GM12878 (cell line): Measurements from ENCODE around the gene HOXA2. TPM values are rescaled to one million over a fixed set of nuclear protein-coding genes. Genes with fewer than 3 reads are reported as not detected.

Experiments
- ATAC-seq: fragments of 200-7000 bp; cut with Tn5 transposase; 3 replicates; pipeline ENCODE4 v1.9.1; 2020; ENCODE audit warnings: mild to moderate bottlenecking, moderate library complexity
- BruUV-seq: library from RNA; stranded (reverse); fragments of 400-500 nt; replicated peaks from 2 replicates; lab custom pipeline; 2021; lab: Mats Ljungman, UMichigan
- CTCF ChIA-PET: fragments of 300-600 bp; sonication (Branson Sonifier 250); formaldehyde crosslinking; extraction: SDS; loops from one replicate; lab custom pipeline; 2021; ENCODE audit warnings: inconsistent platforms; lab: Yijun Ruan, JAX
- POLR2A ChIA-PET: fragments of 350-600 bp; formaldehyde crosslinking; extraction: SDS; loops from one replicate; lab custom pipeline; 2021; ENCODE audit warnings: inconsistent platforms; lab: Charles Lee
- RAD21 ChIA-PET: fragments of 300-600 bp; sonication (Branson Sonifier 250); formaldehyde crosslinking; loops from one replicate; lab custom pipeline; 2023; ENCODE audit warnings: antibody characterized with exemption; ENCODE audit not compliant: unreplicated experiment; lab: Charles Lee
- SMC1A ChIA-PET: fragments of 300-600 bp; sonication (Branson Sonifier 250); formaldehyde crosslinking; loops from one replicate; lab custom pipeline; 2023; ENCODE audit not compliant: unreplicated experiment, uncharacterized antibody; lab: Charles Lee
- DNase-seq: peaks from one replicate; pipeline ENCODE4 v3.0.0-alpha.2; 2011; ENCODE audit warnings: low read depth, low spot score
- FAIRE-seq: peaks from 3 replicates; lab custom pipeline; 2011; peaks lifted over from hg19 to GRCh38; lab: Jason Lieb, UNC
- H2AFZ ChIP-seq: 2 replicates; pipeline ENCODE4 v1.6.0; 2011; ENCODE audit warnings: low read depth, low read length, control low read depth; ENCODE audit not compliant: control insufficient read depth
- H3K27ac ChIP-seq: 2 replicates; pipeline ENCODE4 v1.5.1; 2011; ENCODE audit warnings: control low read depth; ENCODE audit not compliant: control insufficient read depth, insufficient read depth
- H3K27me3 ChIP-seq, 2 experiments: replicated peaks in 1 of 2; 2 replicates each; pipeline versions ENCODE4 v1.6.0 to v1.6.1; 2011; ENCODE audit warnings: low read length in 1 of 2; ENCODE audit not compliant: control insufficient read depth in 2 of 2, insufficient read depth in 2 of 2
- H3K36me3 ChIP-seq, 2 experiments: 2 replicates each; pipeline ENCODE4 v1.5.1; 2011; ENCODE audit warnings: low read length in 1 of 2; ENCODE audit not compliant: control insufficient read depth in 2 of 2, insufficient read depth in 2 of 2
- H3K4me1 ChIP-seq: 2 replicates; pipeline ENCODE4 v1.6.1; 2011; ENCODE audit warnings: mild to moderate bottlenecking, low read length, moderate library complexity, mixed read lengths; ENCODE audit not compliant: control insufficient read depth, insufficient read depth
- H3K4me2 ChIP-seq: 2 replicates; pipeline ENCODE4 v1.6.0; 2011; ENCODE audit warnings: control low read depth; ENCODE audit not compliant: control insufficient read depth, insufficient read depth
- H3K4me3 ChIP-seq: fragments of 200-600 bp; sonication (generic); 2 replicates; pipeline ENCODE4 v1.5.1; 2016
- H3K79me2 ChIP-seq: 2 replicates; pipeline ENCODE4 v1.6.0; 2011; ENCODE audit warnings: low read length; ENCODE audit not compliant: control insufficient read depth, insufficient read depth
- H3K9ac ChIP-seq: 2 replicates; pipeline ENCODE4 v1.8.0; 2011; ENCODE audit warnings: low read length, control low read depth, mixed read lengths; ENCODE audit not compliant: control insufficient read depth, insufficient read depth
- H3K9me3 ChIP-seq: replicated peaks from 3 replicates; pipeline ENCODE4 v1.5.1; 2011; ENCODE audit warnings: mild to moderate bottlenecking, low read length; ENCODE audit not compliant: control insufficient read depth, insufficient read depth
- H4K20me1 ChIP-seq: 2 replicates; pipeline ENCODE4 v1.6.0; 2011; ENCODE audit not compliant: control insufficient read depth, insufficient read depth
- BMI1 ChIP-seq: fragments of 450-650 bp; IDR thresholded peaks from 2 replicates; pipeline ENCODE4 v1.6.1; 2016; ENCODE audit warnings: mild to moderate bottlenecking, moderate library complexity, borderline replicate concordance
- MEF2A ChIP-seq: IDR thresholded peaks from 2 replicates; pipeline ENCODE4 v1.6.1; 2011; ENCODE audit warnings: low read depth, mild to moderate bottlenecking, low read length, moderate library complexity; ENCODE audit not compliant: insufficient read depth
- POLR2A ChIP-seq: IDR thresholded peaks from 2 replicates; pipeline ENCODE4 v1.6.1; 2011; ENCODE audit warnings: low read depth, mild to moderate bottlenecking, low read length
- SPI1 ChIP-seq: IDR thresholded peaks from 2 replicates; pipeline ENCODE4 v1.6.1; 2011; ENCODE audit warnings: low read depth, mild to moderate bottlenecking, low read length, moderate library complexity, borderline replicate concordance; ENCODE audit not compliant: insufficient read depth
- STAT1 ChIP-seq: fragments of 450-650 bp; conservative IDR thresholded peaks from 2 replicates; pipeline ENCODE4 v1.6.1; 2014; ENCODE audit warnings: antibody characterized with exemption, mild to moderate bottlenecking
- SUPT20H ChIP-seq: IDR thresholded peaks from 2 replicates; pipeline ENCODE4 v1.6.1; 2011; ENCODE audit warnings: low read depth, mild to moderate bottlenecking, low read length, moderate library complexity, borderline replicate concordance; ENCODE audit not compliant: control insufficient read depth
- ZNF217 ChIP-seq: fragments of 450-650 bp; IDR thresholded peaks from 2 replicates; pipeline ENCODE4 v1.6.1; 2017; ENCODE audit warnings: antibody characterized with exemption, mild to moderate bottlenecking
- WGBS: methylation state at CpG from one replicate; pipeline ENCODE4 v1.1.6; 2016; ENCODE audit warnings: low lambda C conversion rate; ENCODE audit not compliant: insufficient replicate concordance, insufficient coverage; ENCODE audit errors: missing lambda C conversion rate; 5-methylcytosine and 5-hydroxymethylcytosine counted together
- in situ Hi-C: fragments of 300-500 bp; cut with MboI; formaldehyde crosslinking; loops from 9 replicates; pipeline ENCODE4 v1.14.3; 2018; ENCODE audit warnings: mixed read lengths
- intact Hi-C: fragments of 100-400 bp; cut with micrococcal nuclease; formaldehyde crosslinking; loops from one replicate; pipeline ENCODE4 v1.14.2; 2022; ENCODE audit not compliant: unreplicated experiment
- polyA plus RNA-seq, 11 experiments: library from polyadenylated mRNA; depleted of rRNA in 4 of 11; unstranded in 6 of 11; stranded (reverse) in 5 of 11; fragments of >200 nt; fragmentation: Nextera tagmentation in 4 of 11; fragmentation: Illumina TruSeq in 1 of 11; extraction: Ambion mirVana in 4 of 11; extraction: Trizol in 1 of 11; gene quantifications; 1 replicate in 1 of 11; 2 replicates in 10 of 11; pipeline versions ENCODE4 v1.2.1 to v1.2.3, GENCODE V29; 2011 to 2016; ENCODE audit warnings: inconsistent platforms in 2 of 11, missing spikeins in 2 of 11, low read depth in 1 of 11
- total RNA-seq, 4 experiments: library from RNA; depleted of rRNA in 3 of 4; stranded (reverse); fragments of >200 nt in 3 of 4; fragmentation: Illumina TruSeq in 1 of 4; extraction: Trizol in 1 of 4; gene quantifications; 2 replicates each; pipeline versions ENCODE4 v1.2.1 to v1.2.3, GENCODE V29; 2013 to 2021
- TF ChIP-seq, protein P1 (sequence below): IDR thresholded peaks from 2 replicates; pipeline ENCODE4 v1.6.1; 2012; ENCODE audit warnings: mild to moderate bottlenecking, low read depth, low read length
- TF ChIP-seq, protein P2 (sequence below): IDR thresholded peaks from 2 replicates; pipeline ENCODE4 v1.6.1; 2012; ENCODE audit warnings: low read depth, low read length, improper control_type of control experiment
- TF ChIP-seq, protein P3 (sequence below): fragments of 450-650 bp; IDR thresholded peaks from 2 replicates; pipeline ENCODE4 v1.6.1; 2018; ENCODE audit warnings: mild to moderate bottlenecking, low read depth, moderate library complexity; ENCODE audit not compliant: partially characterized antibody
- TF ChIP-seq, protein P4 (sequence below): fragments of 450-650 bp; IDR thresholded peaks from 2 replicates; pipeline ENCODE4 v1.6.1; 2016; ENCODE audit warnings: mild to moderate bottlenecking, moderate library complexity, borderline replicate concordance

Gene HOXA2
- total and polyA plus RNA-seq, 10 of the 15 experiments (the other 5 are each of a cell fraction or from before 2014, with no cell fraction given): not detected

DNA sequence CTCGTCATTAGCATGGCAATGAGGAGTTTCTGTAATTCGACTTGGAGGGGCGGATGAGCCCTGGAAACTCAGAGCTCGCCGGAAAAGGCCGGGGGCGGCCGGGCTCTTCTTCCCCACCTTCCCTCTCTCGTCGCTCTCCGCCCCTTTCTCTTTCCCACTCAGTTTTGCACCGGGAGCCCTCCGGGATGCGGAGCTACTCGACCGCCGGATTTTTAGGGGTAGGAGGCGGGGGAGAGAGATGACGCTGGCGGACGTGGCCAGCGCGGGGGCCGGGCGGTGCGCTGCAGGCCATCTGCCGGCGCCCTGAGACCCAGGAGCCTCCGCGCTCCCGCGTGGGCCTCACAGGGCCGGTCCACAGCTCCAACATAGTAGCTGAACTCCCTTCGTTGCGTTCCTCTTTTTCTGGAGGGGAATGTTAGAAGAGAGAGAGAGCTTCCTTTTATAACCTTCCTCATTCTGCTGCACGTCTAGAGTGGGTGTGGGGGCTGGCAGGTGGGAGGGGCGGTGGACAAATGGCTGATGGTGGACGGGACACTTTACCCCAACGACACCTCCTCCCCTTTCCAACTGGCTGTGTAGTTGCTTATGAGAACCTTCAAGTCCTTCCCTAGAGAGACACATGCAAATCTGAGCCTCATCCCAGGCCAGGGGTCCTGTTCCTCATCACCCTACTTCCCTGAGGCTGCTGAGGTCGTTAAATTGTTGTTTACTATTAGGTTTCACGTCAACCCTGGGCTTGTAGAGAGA is 5.5 kb downstream of the HOXA2 start:
- RAD21 ChIA-PET: interaction anchor here (0.6 to 2.4 kb wide), 19 partner anchors 8 to 407 kb away, joined by 3 to 23 read pairs (median 4); partner anchors contain the start of genes HOXA4 and SKAP2
- no peaks in the 10 kb centered on the region for H3K36me3 ChIP-seq
- SMC1A ChIA-PET: interaction anchor here (0.6 to 7.9 kb wide), 13 partner anchors 11 to 416 kb away, joined by 3 to 110 read pairs (median 4); no protein-coding TSS in a partner anchor
- intact Hi-C loops: loop anchor here (2.0 kb wide), 1 partner anchor 240 kb away; no protein-coding TSS in a partner anchor
- DNase-seq: no peak
- peak overlapping the region; percentile 94 for H3K4me2 ChIP-seq
- peak; percentile 50 for ATAC-seq
- peaks cover 6% of the 10 kb centered on the region for H3K4me1 ChIP-seq
- H3K27ac ChIP-seq: no peak overlapping the region
- no peaks in the 10 kb centered on the region for H3K9me3 ChIP-seq
- BruUV-seq: no TSS peak
- POLR2A ChIA-PET: interaction anchor here (0.6 to 2.5 kb wide), 9 partner anchors 11 to 908 kb away, joined by 3 to 15 read pairs (median 4); partner anchors contain the start of gene SKAP2
- no peak for FAIRE-seq
- H3K79me2 ChIP-seq: no peaks in the 10 kb centered on the region
- H2AFZ ChIP-seq: peak overlapping the region; percentile 82
- CTCF ChIA-PET: interaction anchor here (0.6 to 2.2 kb wide), 12 partner anchors 8 to 416 kb away, joined by 3 to 10 read pairs (median 4); partner anchors contain the start of gene HOXA3
- H3K9ac ChIP-seq: peak overlapping the region; percentile 56
- no peaks in the 10 kb centered on the region for H4K20me1 ChIP-seq
- WGBS: 1% methylated on average over 41 of the region's 41 CpGs
- peak overlapping the region; percentile 92 for H3K4me3 ChIP-seq
- peaks cover 2 to 9% of the 10 kb centered on the region in 2 experiments for H3K27me3 ChIP-seq
- in situ Hi-C loops: no loop called here
- TF ChIP-seq, protein P1, sequence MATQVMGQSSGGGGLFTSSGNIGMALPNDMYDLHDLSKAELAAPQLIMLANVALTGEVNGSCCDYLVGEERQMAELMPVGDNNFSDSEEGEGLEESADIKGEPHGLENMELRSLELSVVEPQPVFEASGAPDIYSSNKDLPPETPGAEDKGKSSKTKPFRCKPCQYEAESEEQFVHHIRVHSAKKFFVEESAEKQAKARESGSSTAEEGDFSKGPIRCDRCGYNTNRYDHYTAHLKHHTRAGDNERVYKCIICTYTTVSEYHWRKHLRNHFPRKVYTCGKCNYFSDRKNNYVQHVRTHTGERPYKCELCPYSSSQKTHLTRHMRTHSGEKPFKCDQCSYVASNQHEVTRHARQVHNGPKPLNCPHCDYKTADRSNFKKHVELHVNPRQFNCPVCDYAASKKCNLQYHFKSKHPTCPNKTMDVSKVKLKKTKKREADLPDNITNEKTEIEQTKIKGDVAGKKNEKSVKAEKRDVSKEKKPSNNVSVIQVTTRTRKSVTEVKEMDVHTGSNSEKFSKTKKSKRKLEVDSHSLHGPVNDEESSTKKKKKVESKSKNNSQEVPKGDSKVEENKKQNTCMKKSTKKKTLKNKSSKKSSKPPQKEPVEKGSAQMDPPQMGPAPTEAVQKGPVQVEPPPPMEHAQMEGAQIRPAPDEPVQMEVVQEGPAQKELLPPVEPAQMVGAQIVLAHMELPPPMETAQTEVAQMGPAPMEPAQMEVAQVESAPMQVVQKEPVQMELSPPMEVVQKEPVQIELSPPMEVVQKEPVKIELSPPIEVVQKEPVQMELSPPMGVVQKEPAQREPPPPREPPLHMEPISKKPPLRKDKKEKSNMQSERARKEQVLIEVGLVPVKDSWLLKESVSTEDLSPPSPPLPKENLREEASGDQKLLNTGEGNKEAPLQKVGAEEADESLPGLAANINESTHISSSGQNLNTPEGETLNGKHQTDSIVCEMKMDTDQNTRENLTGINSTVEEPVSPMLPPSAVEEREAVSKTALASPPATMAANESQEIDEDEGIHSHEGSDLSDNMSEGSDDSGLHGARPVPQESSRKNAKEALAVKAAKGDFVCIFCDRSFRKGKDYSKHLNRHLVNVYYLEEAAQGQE: no peak
- TF ChIP-seq, protein P2, sequence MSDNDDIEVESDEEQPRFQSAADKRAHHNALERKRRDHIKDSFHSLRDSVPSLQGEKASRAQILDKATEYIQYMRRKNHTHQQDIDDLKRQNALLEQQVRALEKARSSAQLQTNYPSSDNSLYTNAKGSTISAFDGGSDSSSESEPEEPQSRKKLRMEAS: no peak
- TF ChIP-seq, protein P3, sequence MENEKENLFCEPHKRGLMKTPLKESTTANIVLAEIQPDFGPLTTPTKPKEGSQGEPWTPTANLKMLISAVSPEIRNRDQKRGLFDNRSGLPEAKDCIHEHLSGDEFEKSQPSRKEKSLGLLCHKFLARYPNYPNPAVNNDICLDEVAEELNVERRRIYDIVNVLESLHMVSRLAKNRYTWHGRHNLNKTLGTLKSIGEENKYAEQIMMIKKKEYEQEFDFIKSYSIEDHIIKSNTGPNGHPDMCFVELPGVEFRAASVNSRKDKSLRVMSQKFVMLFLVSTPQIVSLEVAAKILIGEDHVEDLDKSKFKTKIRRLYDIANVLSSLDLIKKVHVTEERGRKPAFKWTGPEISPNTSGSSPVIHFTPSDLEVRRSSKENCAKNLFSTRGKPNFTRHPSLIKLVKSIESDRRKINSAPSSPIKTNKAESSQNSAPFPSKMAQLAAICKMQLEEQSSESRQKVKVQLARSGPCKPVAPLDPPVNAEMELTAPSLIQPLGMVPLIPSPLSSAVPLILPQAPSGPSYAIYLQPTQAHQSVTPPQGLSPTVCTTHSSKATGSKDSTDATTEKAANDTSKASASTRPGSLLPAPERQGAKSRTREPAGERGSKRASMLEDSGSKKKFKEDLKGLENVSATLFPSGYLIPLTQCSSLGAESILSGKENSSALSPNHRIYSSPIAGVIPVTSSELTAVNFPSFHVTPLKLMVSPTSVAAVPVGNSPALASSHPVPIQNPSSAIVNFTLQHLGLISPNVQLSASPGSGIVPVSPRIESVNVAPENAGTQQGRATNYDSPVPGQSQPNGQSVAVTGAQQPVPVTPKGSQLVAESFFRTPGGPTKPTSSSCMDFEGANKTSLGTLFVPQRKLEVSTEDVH: no peak
- TF ChIP-seq STAT1: no peak
- peak; percentile 6; the same call in 1 of the 2 replicates for TF ChIP-seq SPI1
- no peak for TF ChIP-seq MEF2A
- TF ChIP-seq POLR2A: no peak
- TF ChIP-seq, protein P4, sequence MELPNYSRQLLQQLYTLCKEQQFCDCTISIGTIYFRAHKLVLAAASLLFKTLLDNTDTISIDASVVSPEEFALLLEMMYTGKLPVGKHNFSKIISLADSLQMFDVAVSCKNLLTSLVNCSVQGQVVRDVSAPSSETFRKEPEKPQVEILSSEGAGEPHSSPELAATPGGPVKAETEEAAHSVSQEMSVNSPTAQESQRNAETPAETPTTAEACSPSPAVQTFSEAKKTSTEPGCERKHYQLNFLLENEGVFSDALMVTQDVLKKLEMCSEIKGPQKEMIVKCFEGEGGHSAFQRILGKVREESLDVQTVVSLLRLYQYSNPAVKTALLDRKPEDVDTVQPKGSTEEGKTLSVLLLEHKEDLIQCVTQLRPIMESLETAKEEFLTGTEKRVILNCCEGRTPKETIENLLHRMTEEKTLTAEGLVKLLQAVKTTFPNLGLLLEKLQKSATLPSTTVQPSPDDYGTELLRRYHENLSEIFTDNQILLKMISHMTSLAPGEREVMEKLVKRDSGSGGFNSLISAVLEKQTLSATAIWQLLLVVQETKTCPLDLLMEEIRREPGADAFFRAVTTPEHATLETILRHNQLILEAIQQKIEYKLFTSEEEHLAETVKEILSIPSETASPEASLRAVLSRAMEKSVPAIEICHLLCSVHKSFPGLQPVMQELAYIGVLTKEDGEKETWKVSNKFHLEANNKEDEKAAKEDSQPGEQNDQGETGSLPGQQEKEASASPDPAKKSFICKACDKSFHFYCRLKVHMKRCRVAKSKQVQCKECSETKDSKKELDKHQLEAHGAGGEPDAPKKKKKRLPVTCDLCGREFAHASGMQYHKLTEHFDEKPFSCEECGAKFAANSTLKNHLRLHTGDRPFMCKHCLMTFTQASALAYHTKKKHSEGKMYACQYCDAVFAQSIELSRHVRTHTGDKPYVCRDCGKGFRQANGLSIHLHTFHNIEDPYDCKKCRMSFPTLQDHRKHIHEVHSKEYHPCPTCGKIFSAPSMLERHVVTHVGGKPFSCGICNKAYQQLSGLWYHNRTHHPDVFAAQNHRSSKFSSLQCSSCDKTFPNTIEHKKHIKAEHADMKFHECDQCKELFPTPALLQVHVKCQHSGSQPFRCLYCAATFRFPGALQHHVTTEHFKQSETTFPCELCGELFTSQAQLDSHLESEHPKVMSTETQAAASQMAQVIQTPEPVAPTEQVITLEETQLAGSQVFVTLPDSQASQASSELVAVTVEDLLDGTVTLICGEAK: no peak
- TF ChIP-seq BMI1: no peak
- TF ChIP-seq ZNF217: no peak
- no peak for TF ChIP-seq SUPT20H
